AG09309 (cell line): Measurements from ENCODE around the gene ANKRD16.
"Not testable (repeated sequence)": the region's sequence is repeated elsewhere in the genome, so short reads cannot be mapped to it uniquely, and the experiment has no call there.

Experiments used
- DNase-seq: peaks from one replicate; pipeline ENCODE4 v3.0.0-alpha.2; 2010; ENCODE audit warnings: low read depth
- H3K4me3 ChIP-seq: 2 replicates; pipeline ENCODE4 v1.5.1; 2011; ENCODE audit warnings: mild to moderate bottlenecking, low read depth, low read length, moderate library complexity; ENCODE audit not compliant: control insufficient read depth
- CTCF ChIP-seq: IDR thresholded peaks from 2 replicates; pipeline ENCODE4 v1.5.1; 2011; ENCODE audit warnings: mild to moderate bottlenecking, low read depth, low read length, inconsistent platforms; ENCODE audit not compliant: insufficient read depth, control insufficient read depth; ENCODE audit errors: missing control alignments

ANKRD16 gene

GRCh38 chr10:5832946-5833345 is 56.7 kb downstream of the ANKRD16 start:
- H3K4me3 ChIP-seq = no peak overlapping the region
- no peak for DNase-seq
- TF ChIP-seq CTCF = no peak

GRCh38 chr10:5831446-5831782 is 58.3 kb downstream of the ANKRD16 start:
- DNase-seq = no peak
- no peak for TF ChIP-seq CTCF
- no peak overlapping the region for H3K4me3 ChIP-seq

- no peak for TF ChIP-seq CTCF
- no peak overlapping the region for H3K4me3 ChIP-seq
- DNase-seq = no peak
These were observed 58.9 kb downstream of the ANKRD16 start for GRCh38 chr10:5830629-5831445.

- TF ChIP-seq CTCF = no peak
- no peak for DNase-seq
These were observed 60.4 kb downstream of the ANKRD16 start for GRCh38 chr10:5829267-5829666.

GRCh38 chr10:5828725-5829124 is 61.0 kb downstream of the ANKRD16 start:
- no peak for DNase-seq
- H3K4me3 ChIP-seq = no peak overlapping the region
- TF ChIP-seq CTCF = no peak

More at GRCh38 chr10:5829267-5829666, 60.4 kb downstream of the ANKRD16 start:
- H3K4me3 ChIP-seq = no peak overlapping the region

- H3K4me3 ChIP-seq = no peak overlapping the region
- TF ChIP-seq CTCF = no peak
- no peak for DNase-seq
These were observed 61.9 kb downstream of the ANKRD16 start for GRCh38 chr10:5827841-5828240.

- not testable (repeated sequence) for DNase-seq, H3K4me3 ChIP-seq
These were observed 63.2 kb downstream of the ANKRD16 start for GRCh38 chr10:5826511-5826910.
